HG03095 (cell line): ENCODE results near the gene TPI1.
"Not testable (repeated sequence)": the region's sequence is repeated elsewhere in the genome, so short reads cannot be mapped to it uniquely, and the experiment has no call there.

ENCODE experiments used
- ATAC-seq: cut with Tn5 transposase; IDR thresholded peaks from one replicate; pipeline ENCODE4 v1.9.1; 2021; ENCODE audit warnings: moderate library complexity; ENCODE audit not compliant: unreplicated experiment

Gene TPI1

DNA sequence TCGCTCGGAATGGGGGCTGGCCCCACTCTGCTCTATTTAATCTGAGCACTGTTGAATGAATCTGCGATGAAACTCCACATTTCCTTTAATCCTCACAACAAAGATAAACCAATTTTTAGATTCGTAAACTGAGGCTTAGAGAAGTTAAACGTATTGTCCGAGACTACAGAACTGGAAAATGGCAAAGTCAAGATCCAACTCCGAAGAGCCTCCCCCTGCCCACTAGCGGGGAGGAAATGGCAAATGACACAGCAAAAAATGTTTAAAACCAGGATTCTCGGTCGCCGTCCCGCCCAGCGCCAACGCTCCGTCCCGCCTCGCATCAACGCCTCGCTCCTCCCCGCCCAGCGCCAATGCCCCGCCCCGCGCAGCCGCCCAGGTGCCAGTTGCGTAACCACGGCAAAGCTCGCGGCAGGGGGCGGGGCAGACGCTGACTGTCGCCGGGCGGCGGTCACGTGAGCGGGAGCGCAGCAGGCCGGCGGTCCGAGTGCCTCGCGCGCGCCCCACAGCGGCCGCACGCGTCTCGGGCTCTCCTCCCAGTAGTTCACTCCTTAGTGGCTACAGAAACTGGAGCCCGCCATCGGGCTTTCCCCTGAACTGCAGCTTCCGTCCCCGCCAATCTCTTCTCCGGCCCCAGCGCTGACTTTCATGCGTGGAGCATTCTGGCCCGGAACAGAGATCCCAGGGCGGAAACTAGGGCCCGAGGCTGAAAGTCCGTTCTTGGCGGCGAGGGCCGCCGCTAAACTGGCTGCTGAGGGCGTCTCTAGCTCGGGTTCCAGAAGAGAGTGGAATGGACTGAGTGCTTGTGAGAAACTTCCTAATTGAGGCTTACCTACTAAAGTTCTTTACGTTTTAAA, 23.7 kb downstream of the TPI1 start:
- peak; percentile 91 for ATAC-seq

GRCh38 chr12:6891646-6892001, 24.3 kb downstream of the TPI1 start:
- peak; percentile 6 for ATAC-seq

DNA sequence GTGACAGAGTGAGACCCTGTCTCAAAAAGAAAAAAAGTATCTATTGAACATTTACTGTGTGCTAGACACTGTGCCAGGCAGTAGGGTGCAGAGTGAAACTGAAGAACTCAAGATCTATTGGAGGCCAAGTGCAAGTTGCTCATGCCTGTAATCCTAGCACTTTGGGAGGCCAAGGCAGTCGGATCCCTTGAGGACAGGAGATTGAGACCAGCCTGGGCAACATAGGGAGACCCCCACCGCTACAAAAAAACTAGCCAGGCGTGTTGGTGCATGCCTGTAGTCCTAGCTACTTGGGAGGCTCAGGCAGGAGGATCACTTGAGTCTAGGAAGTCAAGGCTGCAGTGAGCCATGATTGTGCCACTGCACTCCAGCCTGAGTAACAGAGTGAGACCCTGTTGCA, 25.4 kb downstream of the TPI1 start:
- ATAC-seq: not testable (repeated sequence)

- no peak for ATAC-seq
Observed at GRCh38 chr12:6894321-6894720, 27.0 kb downstream of the TPI1 start.

GRCh38 chr12:6896846-6897435, 29.6 kb downstream of the TPI1 start:
- ATAC-seq: no peak

DNA sequence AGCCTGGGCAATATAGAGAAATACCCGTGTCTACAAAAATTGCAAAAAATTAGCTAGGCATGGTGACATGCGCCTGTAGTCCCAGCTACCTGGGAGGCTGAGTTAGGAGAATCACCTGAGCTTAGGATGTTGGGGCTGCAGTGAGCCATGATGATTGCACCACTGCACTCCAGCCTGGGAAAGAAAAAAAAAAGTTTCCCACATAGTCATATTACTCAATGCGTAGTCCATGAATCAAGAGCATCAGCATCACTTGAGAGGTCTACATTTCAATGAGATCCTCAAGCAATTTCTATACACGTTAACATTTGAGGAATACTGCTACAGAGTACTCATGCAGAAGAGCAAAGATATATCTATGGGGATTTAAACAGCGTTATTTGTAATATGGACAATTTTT, 32.1 kb downstream of the TPI1 start:
- no peak for ATAC-seq

DNA sequence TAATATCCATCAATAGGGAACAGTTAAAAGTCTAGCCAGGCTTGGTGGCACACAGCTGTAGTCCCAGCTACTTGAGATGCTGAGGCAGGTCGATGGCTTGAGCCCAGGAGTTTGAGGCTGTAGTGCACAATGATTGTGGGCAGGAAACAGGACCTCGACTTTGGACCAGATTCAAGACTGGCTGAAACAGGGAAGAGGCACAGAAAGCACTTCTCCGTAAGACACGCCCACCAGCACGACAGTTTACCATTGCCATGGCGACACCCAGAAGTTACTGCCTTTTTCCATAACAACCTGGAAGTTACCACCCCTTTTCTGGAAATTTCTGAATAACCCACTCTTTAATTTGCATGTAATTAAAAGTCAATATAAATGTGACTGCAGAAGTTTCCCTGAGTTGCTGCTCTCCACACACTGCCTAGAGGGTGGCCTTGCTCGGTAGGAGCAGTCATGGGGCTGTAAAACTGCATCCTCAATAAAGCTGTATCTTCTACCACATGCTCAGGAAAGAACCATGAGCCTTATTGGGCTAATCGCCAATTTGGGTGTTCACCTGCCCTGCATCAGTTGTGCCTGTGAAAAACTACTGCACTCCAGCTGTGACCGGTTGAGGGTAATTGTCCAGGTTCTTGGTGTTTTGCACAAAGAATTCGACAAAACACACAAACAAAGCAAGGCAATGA, 32.6 kb downstream of the TPI1 start:
- no peak for ATAC-seq

GRCh38 chr12:6902448-6902847, 35.1 kb downstream of the TPI1 start:
- no peak for ATAC-seq

- ATAC-seq: no peak
Observed at GRCh38 chr12:6903722-6904121, 36.4 kb downstream of the TPI1 start.

- peak; percentile 94 for ATAC-seq
Observed at GRCh38 chr12:6904280-6905276, 37.2 kb downstream of the TPI1 start, which contains the start of gene LRRC23. Gene LRRC23, plus strand, starts transcription at chr12:6904822. Its CDS starts 812 bp downstream, at chr12:6905634.

GRCh38 chr12:6905414-6906040, 38.2 kb downstream of the TPI1 start:
- no peak for ATAC-seq

- ATAC-seq: not testable (repeated sequence)
Observed at GRCh38 chr12:6908141-6908540, 40.8 kb downstream of the TPI1 start.

- ATAC-seq: no peak
Observed at GRCh38 chr12:6909421-6910145, 42.3 kb downstream of the TPI1 start.

GRCh38 chr12:6912164-6912935, 45.0 kb downstream of the TPI1 start:
- no peak for ATAC-seq

- peak; percentile 78 for ATAC-seq
Observed at GRCh38 chr12:6914246-6914946, 47.1 kb downstream of the TPI1 start, which contains the start of gene ENO2. Gene ENO2, plus strand, starts transcription at chr12:6914580. Its CDS starts 1,253 bp downstream, at chr12:6915833.

- no peak for ATAC-seq
Observed at GRCh38 chr12:6914947-6915788, 47.8 kb downstream of the TPI1 start.

DNA sequence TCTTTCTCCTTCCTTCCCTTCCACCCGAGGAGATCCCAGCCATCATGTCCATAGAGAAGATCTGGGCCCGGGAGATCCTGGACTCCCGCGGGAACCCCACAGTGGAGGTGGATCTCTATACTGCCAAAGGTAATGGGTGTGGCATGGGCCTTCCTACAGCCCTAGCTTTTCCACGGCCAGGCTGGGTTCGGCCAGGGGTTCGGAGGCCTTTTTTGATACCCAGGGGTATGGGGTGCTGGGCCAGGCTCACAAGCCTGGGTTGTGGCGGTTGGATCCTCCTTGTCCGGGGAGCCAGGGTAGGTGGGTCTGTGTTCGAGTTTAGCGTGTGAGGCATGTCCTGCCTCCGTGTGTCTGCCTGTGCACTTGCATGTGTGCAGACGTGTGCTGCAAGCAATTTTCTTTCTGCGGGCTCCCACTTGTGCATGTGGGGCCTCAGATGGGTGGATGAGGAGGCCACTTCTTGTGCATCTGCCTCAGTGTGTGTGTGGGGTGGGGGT, 48.5 kb downstream of the TPI1 start:
- no peak for ATAC-seq
